OCI-LY3 (cell line): Measurements from ENCODE around the gene COL9A2.

Source experiments
- EZH2phosphoT487 ChIP-seq: fragments of 200-600 bp; shearing (Covaris generic); IDR thresholded peaks from 2 replicates; pipeline ENCODE4 v1.6.1; 2018; ENCODE audit warnings: antibody characterized with exemption, mixed run types, low read depth
- TF ChIP-seq, protein P1 (sequence below): fragments of 200-600, 300-600 bp; sonication (generic); IDR thresholded peaks from 2 replicates; pipeline ENCODE4 v1.5.1; 2014; ENCODE audit warnings: antibody characterized with exemption, low read length, low read depth

DNA sequence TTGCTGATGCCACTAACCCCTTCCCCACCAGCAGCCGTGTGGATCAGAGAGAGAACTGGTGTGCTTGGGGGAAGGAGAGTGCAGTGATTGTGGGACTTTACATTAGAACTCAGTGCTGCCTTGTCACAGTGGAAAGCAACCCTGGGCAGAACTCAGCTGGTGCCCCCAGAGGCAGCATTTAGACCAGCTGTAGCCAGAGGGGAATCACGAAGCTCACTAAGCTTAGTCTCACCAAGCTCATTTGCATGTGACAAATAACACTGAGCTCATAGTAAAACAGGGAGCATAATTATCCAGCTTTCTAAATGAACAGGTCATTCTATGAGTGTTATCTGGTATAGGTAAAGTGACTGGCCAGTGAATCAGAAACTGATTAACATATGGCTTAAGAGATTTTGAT is 46.6 kb upstream of the COL9A2 start:
- TF ChIP-seq, protein P1, sequence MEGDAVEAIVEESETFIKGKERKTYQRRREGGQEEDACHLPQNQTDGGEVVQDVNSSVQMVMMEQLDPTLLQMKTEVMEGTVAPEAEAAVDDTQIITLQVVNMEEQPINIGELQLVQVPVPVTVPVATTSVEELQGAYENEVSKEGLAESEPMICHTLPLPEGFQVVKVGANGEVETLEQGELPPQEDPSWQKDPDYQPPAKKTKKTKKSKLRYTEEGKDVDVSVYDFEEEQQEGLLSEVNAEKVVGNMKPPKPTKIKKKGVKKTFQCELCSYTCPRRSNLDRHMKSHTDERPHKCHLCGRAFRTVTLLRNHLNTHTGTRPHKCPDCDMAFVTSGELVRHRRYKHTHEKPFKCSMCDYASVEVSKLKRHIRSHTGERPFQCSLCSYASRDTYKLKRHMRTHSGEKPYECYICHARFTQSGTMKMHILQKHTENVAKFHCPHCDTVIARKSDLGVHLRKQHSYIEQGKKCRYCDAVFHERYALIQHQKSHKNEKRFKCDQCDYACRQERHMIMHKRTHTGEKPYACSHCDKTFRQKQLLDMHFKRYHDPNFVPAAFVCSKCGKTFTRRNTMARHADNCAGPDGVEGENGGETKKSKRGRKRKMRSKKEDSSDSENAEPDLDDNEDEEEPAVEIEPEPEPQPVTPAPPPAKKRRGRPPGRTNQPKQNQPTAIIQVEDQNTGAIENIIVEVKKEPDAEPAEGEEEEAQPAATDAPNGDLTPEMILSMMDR: peak; percentile 28
- TF ChIP-seq EZH2phosphoT487: no peak
